SU-DHL-6 (cell line): ENCODE data around the gene BEST3.

Experiments
- H2AFZ ChIP-seq: fragments of 200-600 bp; sonication (generic); 2 replicates; pipeline ENCODE4 v1.6.1; 2014; ENCODE audit warnings: low read depth, mild to moderate bottlenecking, moderate library complexity, mixed read lengths, antibody characterized with exemption, low read length; ENCODE audit not compliant: severe bottlenecking
- H3F3A ChIP-seq: fragments of 200-600 bp; shearing (Covaris generic); 2 replicates; pipeline ENCODE4 v1.6.0; 2016; ENCODE audit warnings: antibody characterized with exemption, mild to moderate bottlenecking; ENCODE audit not compliant: insufficient read depth
- H3K27ac ChIP-seq: fragments of 200-600 bp; sonication (generic); 2 replicates; pipeline ENCODE4 v1.5.1; 2016; ENCODE audit warnings: low read depth, mild to moderate bottlenecking, low read length, moderate library complexity, mixed read lengths
- H3K27me3 ChIP-seq: fragments of 200-600 bp; sonication (generic), shearing (Covaris generic); 2 replicates; pipeline ENCODE4 v1.6.0; 2014; ENCODE audit warnings: mild to moderate bottlenecking, low read length
- H3K36me3 ChIP-seq: fragments of 200-600 bp; sonication (generic); 2 replicates; pipeline ENCODE4 v1.6.1; 2014; ENCODE audit warnings: mild to moderate bottlenecking, low read length, mixed read lengths
- H3K4me2 ChIP-seq: fragments of 300-600, 200-600 bp; shearing (Covaris generic), sonication (generic); 2 replicates; pipeline ENCODE4 v1.6.0; 2014; ENCODE audit warnings: low read length, low read depth, mild to moderate bottlenecking; ENCODE audit not compliant: poor library complexity, severe bottlenecking
- H3K4me3 ChIP-seq: fragments of 200-600 bp; sonication (generic); 2 replicates; pipeline ENCODE4 v1.5.1; 2014; ENCODE audit warnings: antibody characterized with exemption, low read length, mild to moderate bottlenecking, mixed read lengths; ENCODE audit not compliant: insufficient read depth, poor library complexity, severe bottlenecking
- H3K79me2 ChIP-seq: fragments of 200-600 bp; sonication (generic); 2 replicates; pipeline ENCODE4 v1.6.1; 2014; ENCODE audit warnings: mild to moderate bottlenecking, low read length, moderate library complexity; ENCODE audit not compliant: insufficient read depth
- H3K9ac ChIP-seq: fragments of 200-600 bp; sonication (generic); 2 replicates; pipeline ENCODE4 v1.7.0; 2014; ENCODE audit warnings: mild to moderate bottlenecking, low read length
- H3K9me2 ChIP-seq: fragments of 200-600 bp; sonication (generic); replicated peaks from 2 replicates; pipeline ENCODE4 v1.6.1; 2014; ENCODE audit warnings: low read length; ENCODE audit not compliant: insufficient read depth
- H3K9me3 ChIP-seq: fragments of 200-600 bp; sonication (generic); 2 replicates; pipeline ENCODE4 v1.6.1; 2014; ENCODE audit warnings: low read length, mixed read lengths; ENCODE audit not compliant: insufficient read depth
- H4K20me1 ChIP-seq: fragments of 200-600 bp; sonication (generic); 2 replicates; pipeline ENCODE4 v1.6.1; 2014; ENCODE audit warnings: low read depth, mild to moderate bottlenecking, antibody characterized with exemption, low read length, moderate library complexity, mixed read lengths
- EZH2phosphoT487 ChIP-seq: fragments of 200-600 bp; sonication (generic), shearing (Covaris generic); conservative IDR thresholded peaks from 2 replicates; pipeline ENCODE4 v1.6.1; 2018; ENCODE audit warnings: mild to moderate bottlenecking, antibody characterized with exemption, low read length, moderate library complexity, mixed read lengths
- TF ChIP-seq, protein P1 (sequence below): fragments of 200-600 bp; sonication (generic); IDR thresholded peaks from one replicate; pipeline ENCODE4 v1.5.1; 2017; ENCODE audit warnings: antibody characterized with exemption, mild to moderate bottlenecking, low read length, moderate library complexity; ENCODE audit not compliant: insufficient read depth, poor library complexity, severe bottlenecking

BEST3 gene

DNA sequence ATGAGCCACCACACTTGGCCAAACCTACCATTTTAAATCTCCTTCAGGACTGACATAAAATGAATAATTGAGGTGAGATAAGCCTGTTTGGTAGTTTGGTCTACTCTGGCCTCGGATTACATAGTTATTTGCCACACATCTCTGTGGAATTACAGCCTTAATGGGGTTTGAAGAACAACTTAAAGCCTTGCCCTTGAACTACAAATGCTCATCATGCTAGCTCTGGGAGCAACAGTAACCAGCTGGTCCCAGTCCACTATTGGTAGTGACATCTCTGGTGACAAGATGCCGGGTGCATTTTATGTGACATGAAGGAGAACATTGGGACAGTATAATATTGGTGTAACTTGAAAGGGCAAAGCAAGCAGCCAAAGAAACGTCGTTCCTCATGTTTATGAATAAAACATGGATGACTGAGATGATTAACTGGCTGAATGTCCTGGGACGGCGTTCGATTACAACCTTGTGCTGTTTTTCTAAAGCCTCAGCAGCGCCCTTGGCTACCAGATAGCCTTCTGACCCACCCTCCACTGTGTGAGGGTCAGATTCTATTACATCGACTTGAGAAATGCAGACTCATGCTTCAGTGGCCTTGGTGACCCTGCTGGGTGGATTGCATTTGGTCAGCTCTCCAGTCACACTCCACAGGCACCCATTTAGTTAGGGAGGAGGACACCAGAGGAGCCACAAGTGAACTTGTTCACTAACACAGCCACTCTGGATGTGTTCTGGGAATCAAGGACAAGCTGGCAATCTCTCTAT, 41.5 kb downstream of the BEST3 start:
- Histone ChIP-seq H2AFZ (no peak overlapping the region), H3K27me3 (no peaks in the 10 kb centered on the region), H4K20me1 (no peaks in the 10 kb centered on the region), H3K9me2 (no peaks in the 10 kb centered on the region), H3K4me2 (no peak overlapping the region), H3K79me2 (no peaks in the 10 kb centered on the region), H3K9ac (no peak overlapping the region), H3F3A (no peaks in the 10 kb centered on the region), H3K36me3 (no peaks in the 10 kb centered on the region), H3K4me3 (no peak overlapping the region), H3K9me3 (no peaks in the 10 kb centered on the region), H3K27ac (no peak overlapping the region)
- TF ChIP-seq, protein P1, sequence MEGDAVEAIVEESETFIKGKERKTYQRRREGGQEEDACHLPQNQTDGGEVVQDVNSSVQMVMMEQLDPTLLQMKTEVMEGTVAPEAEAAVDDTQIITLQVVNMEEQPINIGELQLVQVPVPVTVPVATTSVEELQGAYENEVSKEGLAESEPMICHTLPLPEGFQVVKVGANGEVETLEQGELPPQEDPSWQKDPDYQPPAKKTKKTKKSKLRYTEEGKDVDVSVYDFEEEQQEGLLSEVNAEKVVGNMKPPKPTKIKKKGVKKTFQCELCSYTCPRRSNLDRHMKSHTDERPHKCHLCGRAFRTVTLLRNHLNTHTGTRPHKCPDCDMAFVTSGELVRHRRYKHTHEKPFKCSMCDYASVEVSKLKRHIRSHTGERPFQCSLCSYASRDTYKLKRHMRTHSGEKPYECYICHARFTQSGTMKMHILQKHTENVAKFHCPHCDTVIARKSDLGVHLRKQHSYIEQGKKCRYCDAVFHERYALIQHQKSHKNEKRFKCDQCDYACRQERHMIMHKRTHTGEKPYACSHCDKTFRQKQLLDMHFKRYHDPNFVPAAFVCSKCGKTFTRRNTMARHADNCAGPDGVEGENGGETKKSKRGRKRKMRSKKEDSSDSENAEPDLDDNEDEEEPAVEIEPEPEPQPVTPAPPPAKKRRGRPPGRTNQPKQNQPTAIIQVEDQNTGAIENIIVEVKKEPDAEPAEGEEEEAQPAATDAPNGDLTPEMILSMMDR, result no peak
- no peak for TF ChIP-seq EZH2phosphoT487

- H4K20me1 ChIP-seq, result no peaks in the 10 kb centered on the region
- H3K27me3 ChIP-seq, result no peaks in the 10 kb centered on the region
- no peaks in the 10 kb centered on the region for H3K79me2 ChIP-seq
- TF ChIP-seq EZH2phosphoT487, result no peak
- TF ChIP-seq, protein P1, result no peak
- no peak overlapping the region for H3K27ac ChIP-seq
- no peak overlapping the region for H3K9ac ChIP-seq
- H3K4me2 ChIP-seq, result no peak overlapping the region
- H3K4me3 ChIP-seq, result no peak overlapping the region
- H2AFZ ChIP-seq, result no peak overlapping the region
- no peaks in the 10 kb centered on the region for H3K9me3 ChIP-seq
- no peaks in the 10 kb centered on the region for H3F3A ChIP-seq
- H3K36me3 ChIP-seq, result no peaks in the 10 kb centered on the region
- no peaks in the 10 kb centered on the region for H3K9me2 ChIP-seq
These were observed 43.3 kb downstream of the BEST3 start for GRCh38 chr12:69655616-69656340.

DNA sequence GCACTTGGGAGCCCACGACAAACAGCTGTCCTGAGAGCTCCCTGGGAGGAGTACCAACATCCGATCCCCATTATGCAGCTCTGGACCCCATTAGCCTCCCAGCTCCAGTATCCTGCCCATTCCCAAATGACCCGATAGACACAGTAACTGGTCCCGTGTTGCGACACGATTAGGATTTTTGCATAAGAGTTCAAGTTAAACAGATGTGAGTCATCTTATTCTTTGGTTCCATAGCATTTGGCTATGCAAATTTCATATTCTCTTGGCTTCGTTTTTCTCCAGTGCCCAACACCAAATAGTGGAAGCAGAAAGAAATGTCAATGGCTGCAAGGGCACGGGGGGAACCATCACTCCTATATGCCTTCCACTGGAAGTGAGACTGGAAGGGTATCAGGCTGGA, 45.4 kb downstream of the BEST3 start:
- no peaks in the 10 kb centered on the region for H3K79me2 ChIP-seq
- H3K27me3 ChIP-seq, result no peaks in the 10 kb centered on the region
- H3K4me2 ChIP-seq, result no peak overlapping the region
- H4K20me1 ChIP-seq, result no peaks in the 10 kb centered on the region
- no peak overlapping the region for H3K27ac ChIP-seq
- no peaks in the 10 kb centered on the region for H3F3A ChIP-seq
- H3K9me3 ChIP-seq, result no peaks in the 10 kb centered on the region
- H3K9me2 ChIP-seq, result no peaks in the 10 kb centered on the region
- H3K4me3 ChIP-seq, result no peak overlapping the region
- TF ChIP-seq, protein P1, result no peak
- no peak for TF ChIP-seq EZH2phosphoT487
- H3K9ac ChIP-seq, result no peak overlapping the region
- H2AFZ ChIP-seq, result no peak overlapping the region
- H3K36me3 ChIP-seq, result no peaks in the 10 kb centered on the region
